HL-60/S4 treated with phorbol 12-myristate 13-acetate at 8.2 ng/mL for 4 days and 3 days (cell line): ENCODE measurements around the gene UVRAG.

Experiments used
- in situ Hi-C: fragments of 300-500 bp; cut with MboI; formaldehyde crosslinking; loops from 2 replicates; pipeline ENCODE4 v1.15.0; 2022; ENCODE audit warnings: low sequenced_read_pairs

Gene UVRAG

DNA sequence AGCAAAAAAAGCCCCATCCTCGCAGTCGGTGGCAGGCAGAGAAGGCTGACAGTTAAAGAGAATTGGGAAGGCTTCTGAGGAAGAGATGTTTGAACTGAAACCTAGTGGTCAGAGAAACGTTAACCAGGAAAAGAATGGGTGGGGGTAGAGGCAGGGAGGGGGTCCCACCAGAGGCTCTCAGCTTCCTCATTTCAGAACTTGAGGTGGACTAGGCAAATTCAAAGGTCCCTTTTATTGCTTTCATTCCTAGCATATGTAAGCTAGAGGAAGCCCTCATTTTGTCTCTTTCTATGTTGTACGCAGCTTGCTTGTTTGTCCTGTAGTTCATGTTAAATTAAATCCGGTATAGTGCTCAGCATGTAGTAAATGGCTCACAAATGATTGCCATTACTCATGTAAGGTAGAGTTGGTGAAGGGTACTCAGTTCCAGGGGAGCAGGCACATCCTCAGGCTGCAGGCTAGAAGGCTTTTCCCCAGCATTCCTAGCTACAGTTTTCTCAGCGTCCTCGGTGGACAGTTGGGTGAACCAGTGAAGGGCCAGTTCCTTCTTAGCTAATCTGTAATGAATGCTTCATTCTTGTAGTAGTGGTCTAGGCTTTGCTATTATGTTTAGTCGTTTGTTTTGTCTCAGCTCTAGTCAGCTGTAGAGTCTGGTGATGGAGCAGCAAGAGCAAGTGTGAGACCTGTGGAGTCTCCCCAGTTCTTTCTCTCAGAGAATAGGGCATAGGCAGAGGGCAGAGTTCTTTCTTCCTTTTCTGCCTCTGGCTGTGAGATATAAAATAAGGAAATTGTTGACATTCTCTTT, 58.6 kb downstream of the UVRAG start:
- in situ Hi-C loops: loop anchor here (25.0 kb wide), 1 partner anchor 161 kb away; the partner anchor contains the start of gene MOGAT2

DNA sequence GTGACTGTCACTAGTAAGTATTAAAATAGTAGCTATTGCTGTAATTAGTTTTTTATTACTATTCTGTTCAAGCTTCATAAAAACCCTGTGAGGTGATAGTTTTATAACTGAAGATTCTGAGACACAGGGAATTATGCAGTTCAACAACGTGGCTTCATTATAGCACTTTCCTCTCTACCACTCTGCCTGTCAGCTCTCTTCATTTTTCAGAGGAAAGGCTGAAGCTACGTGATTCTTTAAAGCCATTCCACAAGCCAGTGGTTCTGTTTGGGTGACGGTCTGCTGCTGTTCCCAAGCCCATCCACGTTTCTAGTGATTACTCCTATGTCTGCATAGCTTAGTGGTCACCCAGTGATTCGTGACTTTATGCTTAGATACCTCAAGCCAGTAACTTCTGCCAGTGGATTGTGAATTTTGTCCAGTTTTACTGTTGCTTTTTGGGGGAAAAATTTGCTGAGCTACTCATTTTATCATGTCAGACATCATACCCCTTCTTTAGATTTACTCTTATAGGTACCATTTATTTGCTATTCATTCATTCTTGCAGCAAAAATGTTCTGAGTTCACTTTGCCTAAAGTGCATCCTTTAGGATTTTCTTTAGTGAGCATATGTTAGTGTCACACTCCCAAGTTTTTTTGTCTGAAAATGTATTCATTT, 59.8 kb downstream of the UVRAG start:
- in situ Hi-C loops: loop anchor here (25.0 kb wide), 2 partner anchors 163 to 812 kb away; partner anchors contain the start of gene MOGAT2

GRCh38 chr11:75877327-75877726, 62.3 kb downstream of the UVRAG start:
- in situ Hi-C loops: loop anchor here (25.0 kb wide), 1 partner anchor 810 kb away; no protein-coding TSS in a partner anchor

GRCh38 chr11:75877931-75878330, 62.9 kb downstream of the UVRAG start:
- in situ Hi-C loops: loop anchor here (25.0 kb wide), 1 partner anchor 809 kb away; no protein-coding TSS in a partner anchor

DNA sequence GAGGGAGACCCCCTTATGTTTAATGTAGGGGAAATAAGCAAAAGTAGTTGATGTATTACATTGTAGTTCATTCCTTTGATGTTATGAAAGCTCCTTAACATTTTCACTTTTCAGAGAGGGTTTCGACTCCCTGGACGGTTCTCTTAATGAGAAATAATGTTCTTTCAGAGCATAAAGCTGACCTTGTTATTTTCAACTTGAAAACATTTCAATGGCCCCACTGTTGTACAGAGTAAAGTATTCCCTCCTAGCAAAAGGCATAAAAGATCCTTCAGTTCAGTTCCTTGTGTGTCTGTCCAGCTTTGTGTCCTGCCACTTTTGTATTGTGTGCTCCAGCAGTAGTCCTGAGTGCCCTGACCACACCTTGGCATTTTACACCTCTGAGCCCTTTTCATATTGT, 63.9 kb downstream of the UVRAG start:
- in situ Hi-C loops: loop anchor here (25.0 kb wide), 1 partner anchor 808 kb away; no protein-coding TSS in a partner anchor

DNA sequence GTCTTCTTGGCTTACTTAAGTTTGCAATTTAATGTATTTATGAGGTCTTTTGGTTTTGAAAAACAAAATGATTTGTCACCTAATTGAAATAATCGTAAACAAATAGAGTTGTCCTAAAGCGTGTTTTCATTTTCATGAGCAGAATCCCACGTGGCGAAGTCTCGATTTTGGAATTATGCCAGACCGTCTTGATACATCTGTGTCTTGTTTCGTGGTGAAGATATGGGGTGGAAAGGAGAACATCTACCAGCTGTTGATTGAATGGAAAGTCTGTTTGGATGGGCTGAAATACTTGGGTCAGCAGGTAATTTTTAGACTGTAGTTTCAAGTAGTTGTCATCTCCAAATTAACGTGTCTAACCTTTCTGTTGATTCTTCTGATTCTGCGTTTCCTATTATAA, 64.7 kb downstream of the UVRAG start:
- in situ Hi-C loops: loop anchor here (25.0 kb wide), 1 partner anchor 808 kb away; no protein-coding TSS in a partner anchor

- in situ Hi-C loops: loop anchor here (25.0 kb wide), 1 partner anchor 807 kb away; no protein-coding TSS in a partner anchor
Observed at GRCh38 chr11:75880343-75880742, 65.3 kb downstream of the UVRAG start.

DNA sequence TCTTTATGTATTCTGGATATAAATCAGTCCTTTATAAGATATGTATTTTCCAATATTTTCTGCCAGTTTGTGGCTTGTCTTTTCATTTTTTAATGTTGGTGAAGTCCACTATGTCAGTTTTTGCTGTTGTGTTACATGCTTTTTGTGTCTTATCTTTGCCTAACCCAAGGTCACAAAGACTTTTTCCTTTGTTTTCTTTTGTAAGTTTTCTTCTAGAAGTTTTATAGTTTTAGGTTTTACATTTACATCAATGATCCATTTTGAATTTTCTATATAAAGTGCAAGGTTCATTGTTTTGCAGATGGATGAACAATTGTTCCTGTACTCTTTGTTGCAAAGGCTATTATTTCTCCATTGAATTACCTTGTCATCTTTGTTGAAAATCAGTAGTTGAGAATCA, 69.3 kb downstream of the UVRAG start:
- in situ Hi-C loops: loop anchor here (25.0 kb wide), 1 partner anchor 803 kb away; no protein-coding TSS in a partner anchor

- in situ Hi-C loops: loop anchor here (25.0 kb wide), 1 partner anchor 799 kb away; no protein-coding TSS in a partner anchor
Observed at GRCh38 chr11:75888416-75888815, 73.4 kb downstream of the UVRAG start.

GRCh38 chr11:75891947-75892739, 77.1 kb downstream of the UVRAG start:
- in situ Hi-C loops: loop anchor here (10.0 to 25.0 kb wide), 2 partner anchors 263 to 795 kb away; no protein-coding TSS in a partner anchor

DNA sequence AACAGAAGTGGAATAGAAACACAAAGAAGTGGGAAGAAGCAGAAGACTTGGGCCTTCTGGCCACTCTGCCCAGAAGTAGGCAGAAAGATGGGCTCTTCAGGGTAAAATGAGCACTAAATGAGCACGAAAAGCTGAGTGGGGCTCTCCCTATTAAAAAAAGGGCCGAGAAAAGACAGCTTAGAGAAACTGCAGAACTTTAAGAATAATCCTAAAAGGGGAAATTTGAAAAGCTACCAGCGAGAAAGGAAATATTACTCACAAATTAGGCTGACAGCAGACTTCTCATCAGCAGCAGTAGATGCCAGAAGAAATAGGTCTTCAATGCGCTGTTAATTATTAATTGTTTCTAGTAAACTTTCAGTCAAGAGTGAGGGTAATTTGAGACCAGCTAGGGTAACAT, 78.2 kb downstream of the UVRAG start:
- in situ Hi-C loops: loop anchor here (10.0 to 25.0 kb wide), 2 partner anchors 262 to 794 kb away; no protein-coding TSS in a partner anchor

DNA sequence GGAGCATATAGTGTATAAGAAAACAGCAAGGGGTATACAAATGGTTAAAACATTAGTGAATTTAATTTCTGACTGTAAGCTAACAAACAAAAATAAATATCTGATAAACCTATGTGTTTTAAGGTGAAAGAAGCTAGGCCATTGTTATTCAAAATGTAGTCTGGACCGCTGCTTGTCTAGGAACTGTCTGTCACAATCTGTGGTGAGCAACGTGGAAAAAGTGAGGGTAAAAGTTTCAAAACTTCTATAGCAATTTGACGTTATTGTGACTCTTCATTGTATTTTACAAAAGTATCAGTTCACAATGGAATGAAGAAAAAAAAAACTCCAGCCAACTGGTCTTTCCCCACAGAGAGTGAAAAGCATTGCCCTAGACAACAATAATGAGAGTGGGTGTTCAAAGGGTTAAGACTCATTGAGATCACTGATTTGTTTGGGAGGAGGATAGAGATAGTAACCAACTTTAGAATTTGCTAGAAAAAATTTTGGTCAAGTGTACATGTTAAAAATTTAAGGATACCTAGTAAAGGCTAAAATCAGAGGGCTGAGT, 79.1 kb downstream of the UVRAG start:
- in situ Hi-C loops: loop anchor here (10.0 to 25.0 kb wide), 2 partner anchors 261 to 793 kb away; no protein-coding TSS in a partner anchor

GRCh38 chr11:75896843-75897419, 81.9 kb downstream of the UVRAG start:
- in situ Hi-C loops: loop anchor here (10.0 to 25.0 kb wide), 2 partner anchors 258 to 790 kb away; no protein-coding TSS in a partner anchor

DNA sequence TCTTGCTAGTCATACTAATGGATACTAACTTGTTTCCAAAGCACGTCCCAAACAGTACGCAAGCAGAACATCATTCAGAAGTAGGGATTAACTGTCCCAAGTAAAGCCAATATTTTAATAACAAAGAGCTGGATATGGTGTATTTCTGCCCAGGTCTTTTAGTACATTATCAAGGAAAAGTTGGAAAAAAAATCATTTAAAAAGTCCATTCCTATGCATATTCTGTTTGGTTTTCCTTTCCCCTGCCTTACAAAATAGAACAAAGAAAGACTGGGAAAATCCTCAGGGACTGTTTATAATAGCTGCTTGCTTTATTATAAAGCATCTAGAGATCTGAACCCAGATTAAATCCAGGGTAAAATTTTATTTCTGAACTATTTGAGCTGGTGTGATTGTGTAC, 83.9 kb downstream of the UVRAG start:
- in situ Hi-C loops: loop anchor here (10.0 to 25.0 kb wide), 2 partner anchors 256 to 788 kb away; no protein-coding TSS in a partner anchor

- in situ Hi-C loops: loop anchor here (10.0 to 25.0 kb wide), 2 partner anchors 255 to 787 kb away; no protein-coding TSS in a partner anchor
Observed at GRCh38 chr11:75899806-75900205, 84.8 kb downstream of the UVRAG start.

DNA sequence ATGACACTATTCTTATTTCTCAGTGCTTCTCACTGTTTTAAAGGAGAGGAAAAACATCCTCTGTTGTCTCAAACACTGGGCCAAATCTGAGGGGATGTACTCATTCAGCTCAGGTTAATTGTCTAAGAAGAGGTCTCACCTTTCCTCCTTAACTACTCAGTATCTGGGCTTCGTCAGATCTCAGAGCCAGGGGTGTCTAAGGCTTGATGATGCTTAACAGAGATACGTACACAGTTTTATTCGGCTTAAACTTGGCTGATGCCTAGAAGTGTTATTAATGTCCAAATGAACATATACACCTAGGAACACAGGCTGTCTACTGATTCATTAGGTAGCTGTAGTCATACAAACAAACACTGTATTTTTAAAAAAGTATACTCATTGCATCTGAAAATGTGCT, 85.8 kb downstream of the UVRAG start:
- in situ Hi-C loops: no loop called here

DNA sequence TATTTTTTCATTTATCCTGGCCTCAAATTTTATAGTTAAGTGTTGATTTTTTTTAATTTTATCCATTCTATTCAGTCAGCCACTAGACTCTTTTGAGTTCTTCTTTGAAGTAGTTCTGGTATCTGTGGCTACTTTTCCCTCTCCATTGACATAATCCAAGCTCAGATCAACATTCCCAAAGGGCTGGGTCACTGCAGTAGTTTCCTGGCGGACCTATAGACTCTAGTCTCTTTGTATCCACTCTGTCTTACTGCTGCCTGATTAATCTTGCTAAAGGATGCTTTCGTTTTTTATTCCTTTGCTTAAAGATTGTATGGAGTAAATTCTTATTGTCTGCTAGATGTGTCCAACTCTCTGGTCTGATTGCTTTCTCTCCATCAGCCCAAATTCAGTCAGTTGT, 87.6 kb downstream of the UVRAG start:
- in situ Hi-C loops: no loop called here

GRCh38 chr11:75903276-75903675, 88.3 kb downstream of the UVRAG start:
- in situ Hi-C loops: no loop called here

- in situ Hi-C loops: no loop called here
Observed at GRCh38 chr11:75905434-75905833, 90.4 kb downstream of the UVRAG start.
